HG02678 (cell line): ENCODE results near the gene SRPK2.
"Not testable (repeated sequence)": the region's sequence is repeated elsewhere in the genome, so short reads cannot be mapped to it uniquely, and the experiment has no call there.

Experiments
- ATAC-seq: cut with Tn5 transposase; IDR thresholded peaks from one replicate; pipeline ENCODE4 v1.9.1; 2021; ENCODE audit warnings: mild to moderate bottlenecking, moderate library complexity; ENCODE audit not compliant: unreplicated experiment

SRPK2 gene

GRCh38 chr7:105305633-105306032 is 83.1 kb downstream of the SRPK2 start:
- ATAC-seq = no peak

- peak; percentile 83 for ATAC-seq
These were observed 84.5 kb downstream of the SRPK2 start for GRCh38 chr7:105304040-105304895.

- not testable (repeated sequence) for ATAC-seq
These were observed 88.1 kb downstream of the SRPK2 start for GRCh38 chr7:105300587-105300986.

- peak; percentile 97 for ATAC-seq
These were observed 90.3 kb downstream of the SRPK2 start for GRCh38 chr7:105298439-105298894.

GRCh38 chr7:105297985-105298384 is 90.7 kb downstream of the SRPK2 start:
- peak; percentile 39 for ATAC-seq

GRCh38 chr7:105297309-105297708 is 91.4 kb downstream of the SRPK2 start:
- no peak for ATAC-seq

- no peak for ATAC-seq
These were observed 92.2 kb downstream of the SRPK2 start for GRCh38 chr7:105296491-105296890.

GRCh38 chr7:105295596-105296352 is 92.9 kb downstream of the SRPK2 start:
- no peak for ATAC-seq

GRCh38 chr7:105294482-105294881 is 94.2 kb downstream of the SRPK2 start:
- not testable (repeated sequence) for ATAC-seq

GRCh38 chr7:105289704-105290103 is 99.0 kb downstream of the SRPK2 start:
- no peak for ATAC-seq

- ATAC-seq = no peak
These were observed 102.3 kb downstream of the SRPK2 start for GRCh38 chr7:105286441-105286840.

GRCh38 chr7:105285118-105285874 is 103.4 kb downstream of the SRPK2 start:
- ATAC-seq = no peak

GRCh38 chr7:105284014-105284413 is 104.7 kb downstream of the SRPK2 start:
- ATAC-seq = no peak

- ATAC-seq = no peak
These were observed 106.8 kb downstream of the SRPK2 start for GRCh38 chr7:105281966-105282365.

GRCh38 chr7:105279688-105280007 is 109.1 kb downstream of the SRPK2 start:
- ATAC-seq = peak; percentile 91

- peak; percentile 56 for ATAC-seq
These were observed 109.6 kb downstream of the SRPK2 start for GRCh38 chr7:105278973-105279687.

- no peak for ATAC-seq
These were observed 110.2 kb downstream of the SRPK2 start for GRCh38 chr7:105278565-105278964.

GRCh38 chr7:105277341-105277740 is 111.4 kb downstream of the SRPK2 start:
- ATAC-seq = peak; percentile 42

- no peak for ATAC-seq
These were observed 118.6 kb downstream of the SRPK2 start for GRCh38 chr7:105270117-105270516.

- ATAC-seq = peak; percentile 24
These were observed 119.3 kb downstream of the SRPK2 start for GRCh38 chr7:105269397-105269796.
